Stimulated activated CD4-positive, alpha-beta T cell treated with anti-CD3 and anti-CD28 coated beads, TNF-alpha, amount 100 ng/mL, for 24 hours (primary cell): ENCODE data around the gene SHISA7.
"Not testable (repeated sequence)": the region's sequence is repeated elsewhere in the genome, so short reads cannot be mapped to it uniquely, and the experiment has no call there.

ENCODE experiments used
- DNase-seq, 3 experiments: peaks; one replicate each; pipeline ENCODE4 v3.0.0-alpha.2; 2020; ENCODE audit warnings: low read depth in 3 of 3

SHISA7 gene

GRCh38 chr19:55447421-55448174 is 4.5 kb upstream of the SHISA7 start:
- DNase-seq: no peak

GRCh38 chr19:55446060-55446459 is 3.0 kb upstream of the SHISA7 start:
- no peak for DNase-seq

- no peak for DNase-seq
Measured at GRCh38 chr19:55444646-55445045, 1.5 kb upstream of the SHISA7 start.

GRCh38 chr19:55443824-55444480 is 852 bp upstream of the SHISA7 start:
- no peak for DNase-seq

GRCh38 chr19:55442372-55442961 is 633 bp downstream of the SHISA7 start:
- DNase-seq: no peak

GRCh38 chr19:55441692-55442321 is 1.3 kb downstream of the SHISA7 start:
- no peak for DNase-seq

GRCh38 chr19:55441319-55441691 is 1.8 kb downstream of the SHISA7 start:
- DNase-seq: no peak

- DNase-seq: no peak
Measured at GRCh38 chr19:55440411-55441105, 2.5 kb downstream of the SHISA7 start.

- DNase-seq: no peak
Measured at GRCh38 chr19:55439052-55439451, 4.0 kb downstream of the SHISA7 start.

- DNase-seq: no peak
Measured at GRCh38 chr19:55437410-55437809, 5.7 kb downstream of the SHISA7 start.

- no peak for DNase-seq
Measured at GRCh38 chr19:55436847-55437246, 6.3 kb downstream of the SHISA7 start.

GRCh38 chr19:55435020-55435419 is 8.1 kb downstream of the SHISA7 start:
- no peak for DNase-seq

GRCh38 chr19:55434356-55434919 is 8.7 kb downstream of the SHISA7 start:
- no peak for DNase-seq

- no peak for DNase-seq
Measured at GRCh38 chr19:55433292-55433691, 9.8 kb downstream of the SHISA7 start.

- DNase-seq: no peak
Measured at GRCh38 chr19:55432241-55432959, 10.7 kb downstream of the SHISA7 start.

- DNase-seq: no peak
Measured at GRCh38 chr19:55431183-55431582, 11.9 kb downstream of the SHISA7 start.

- no peak for DNase-seq
Measured at GRCh38 chr19:55426042-55426441, 17.1 kb downstream of the SHISA7 start.

GRCh38 chr19:55424518-55424917 is 18.6 kb downstream of the SHISA7 start:
- no peak for DNase-seq

GRCh38 chr19:55423225-55424005 is 19.7 kb downstream of the SHISA7 start:
- no peak for DNase-seq

GRCh38 chr19:55421281-55421680 is 21.8 kb downstream of the SHISA7 start:
- DNase-seq: not testable (repeated sequence)
